ENCODE results near the gene KCNQ5. TPM values are rescaled to one million over a fixed set of nuclear protein-coding genes. Genes with fewer than 3 reads are reported as not detected.

KCNQ5 gene
- total RNA-seq, 4 donors from 2014 or later, result 0.14 to 1.2 (median 0.48) TPM; not detected in 1

GRCh38 chr6:73144516-73144915 lies 522.7 kb downstream of the KCNQ5 start:
- intact Hi-C loops (cut with DNase I; ENCODE audit: low total_unique reads) (no loop called here), in situ Hi-C loops (cut with MboI; ENCODE audit: low pct_ligation_motif_present in 1 of 4, low pct_unique_long_range_greater_than_20kb in 1 of 4, low sequenced_read_pairs in 3 of 4) (loop anchor here in 3 of 4 donors (25.0 kb wide), 3 partner anchors 507 to 732 kb away; partner anchors contain the start of gene KCNQ5 (in 1 of the 3))
- Histone ChIP-seq H3K4me3 (no peak overlapping the region), H3K4me1 (no peaks in the 10 kb centered on the region), H3K9me3 (no peaks in the 10 kb centered on the region), H3K27me3 (no peaks in the 10 kb centered on the region), H3K27ac (no peak overlapping the region), H3K36me3 (no peaks in the 10 kb centered on the region)
- DNase-seq, result no peak
- no peak for TF ChIP-seq EP300 (IDR thresholded peaks at IDR 0.05; ENCODE audit: low read depth)

- Histone ChIP-seq H3K4me1 (no peaks in the 10 kb centered on the region), H3K27me3 (no peaks in the 10 kb centered on the region), H3K36me3 (no peaks in the 10 kb centered on the region), H3K27ac (no peak overlapping the region), H3K9me3 (no peaks in the 10 kb centered on the region), H3K4me3 (no peak overlapping the region)
- no peak for TF ChIP-seq EP300 (IDR thresholded peaks at IDR 0.05; ENCODE audit: low read depth)
- TF ChIP-seq POLR2A (IDR thresholded peaks at IDR 0.05), result no peak
- no peak for TF ChIP-seq CTCF (IDR thresholded peaks at IDR 0.05)
- no peak for TF ChIP-seq POLR2AphosphoS5 (IDR thresholded peaks at IDR 0.05)
- in situ Hi-C loops (cut with MboI; ENCODE audit: low pct_ligation_motif_present in 1 of 4, low pct_unique_long_range_greater_than_20kb in 1 of 4, low sequenced_read_pairs in 3 of 4), result loop anchor here in 3 of 4 donors (25.0 kb wide), 3 partner anchors 508 to 733 kb away; partner anchors contain the start of gene KCNQ5 (in 1 of the 3)
- DNase-seq, result no peak
- intact Hi-C loops (cut with DNase I; ENCODE audit: low total_unique reads), result no loop called here
- 62 to 75% methylated on average over 5 to 6 of the region's 6 CpGs for WGBS, 2 donors (ENCODE audit: low coverage in 1 of 2)
Measured at GRCh38 chr6:73145690-73146089, 523.8 kb downstream of the KCNQ5 start.

GRCh38 chr6:73151732-73152131 lies 529.9 kb downstream of the KCNQ5 start:
- no peaks in the 10 kb centered on the region for H3K4me1 ChIP-seq
- no peaks in the 10 kb centered on the region for H3K36me3 ChIP-seq
- in situ Hi-C loops (cut with MboI; ENCODE audit: low pct_ligation_motif_present in 1 of 4, low pct_unique_long_range_greater_than_20kb in 1 of 4, low sequenced_read_pairs in 3 of 4), result no loop called here
- no peaks in the 10 kb centered on the region for H3K27me3 ChIP-seq
- no peak overlapping the region for H3K4me3 ChIP-seq
- no peaks in the 10 kb centered on the region for H3K9me3 ChIP-seq
- TF ChIP-seq EP300 (IDR thresholded peaks at IDR 0.05; ENCODE audit: low read depth) (no peak), POLR2AphosphoS5 (IDR thresholded peaks at IDR 0.05) (no peak)
- DNase-seq, result no peak
- no peak overlapping the region for H3K27ac ChIP-seq
- intact Hi-C loops (cut with DNase I; ENCODE audit: low total_unique reads), result no loop called here
- 67 to 72% methylated on average over 3 of the region's 3 CpGs for WGBS, 2 donors (ENCODE audit: low coverage in 1 of 2)

GRCh38 chr6:73152556-73152955 lies 530.7 kb downstream of the KCNQ5 start:
- 90% methylated on average over 2 of the region's 2 CpGs for WGBS, 2 donors (ENCODE audit: low coverage in 1 of 2)
- Histone ChIP-seq H3K27ac (no peak overlapping the region), H3K27me3 (no peaks in the 10 kb centered on the region), H3K9me3 (no peaks in the 10 kb centered on the region), H3K4me3 (no peak overlapping the region), H3K36me3 (no peaks in the 10 kb centered on the region), H3K4me1 (no peaks in the 10 kb centered on the region)
- TF ChIP-seq POLR2A (IDR thresholded peaks at IDR 0.05) (no peak), CTCF (IDR thresholded peaks at IDR 0.05) (no peak), EP300 (IDR thresholded peaks at IDR 0.05; ENCODE audit: low read depth) (no peak)
- intact Hi-C loops (cut with DNase I; ENCODE audit: low total_unique reads), result no loop called here
- DNase-seq, result no peak
- in situ Hi-C loops (cut with MboI; ENCODE audit: low pct_ligation_motif_present in 1 of 4, low pct_unique_long_range_greater_than_20kb in 1 of 4, low sequenced_read_pairs in 3 of 4), result no loop called here

GRCh38 chr6:73152966-73153757 lies 531.3 kb downstream of the KCNQ5 start:
- H3K27ac ChIP-seq, result no peak overlapping the region
- in situ Hi-C loops (cut with MboI; ENCODE audit: low pct_ligation_motif_present in 1 of 4, low pct_unique_long_range_greater_than_20kb in 1 of 4, low sequenced_read_pairs in 3 of 4) (no loop called here), intact Hi-C loops (cut with DNase I; ENCODE audit: low total_unique reads) (no loop called here)
- WGBS, 2 donors (ENCODE audit: low coverage in 1 of 2), result 38 to 47% methylated on average over 2 of the region's 2 CpGs
- H3K9me3 ChIP-seq, result no peaks in the 10 kb centered on the region
- TF ChIP-seq POLR2AphosphoS5 (IDR thresholded peaks at IDR 0.05), result no peak
- TF ChIP-seq POLR2A (IDR thresholded peaks at IDR 0.05), result no peak
- TF ChIP-seq CTCF (IDR thresholded peaks at IDR 0.05), result no peak
- no peak for TF ChIP-seq EP300 (IDR thresholded peaks at IDR 0.05; ENCODE audit: low read depth)
- no peaks in the 10 kb centered on the region for H3K36me3 ChIP-seq
- H3K4me3 ChIP-seq, result no peak overlapping the region
- no peaks in the 10 kb centered on the region for H3K27me3 ChIP-seq
- no peaks in the 10 kb centered on the region for H3K4me1 ChIP-seq
- DNase-seq, result no peak

All from transverse colon (tissue), 4 donors.